DND-41 (cell line): ENCODE results near the gene TSHZ2.

Experiments used
- ATAC-seq: fragments of 200-7000 bp; cut with Tn5 transposase; 3 replicates; pipeline ENCODE4 v1.9.1; 2021; ENCODE audit warnings: low read depth; ENCODE audit not compliant: insufficient read depth
- DNase-seq: peaks from one replicate; pipeline ENCODE4 v3.0.0-alpha.2; 2020
- H2AFZ ChIP-seq: 2 replicates; pipeline ENCODE4 v1.6.0; 2012; ENCODE audit warnings: low read depth, low read length
- H3K27ac ChIP-seq: 2 replicates; pipeline ENCODE4 v1.5.1; 2012; ENCODE audit warnings: low read length, inconsistent platforms
- H3K27me3 ChIP-seq: fragments of 200-600 bp; sonication (generic); 2 replicates; pipeline ENCODE4 v1.6.0; 2012; ENCODE audit warnings: low read length, mild to moderate bottlenecking, inconsistent platforms; ENCODE audit not compliant: insufficient read depth, poor library complexity
- H3K36me3 ChIP-seq: 2 replicates; pipeline ENCODE4 v1.5.1; 2012; ENCODE audit warnings: low read length, inconsistent platforms; ENCODE audit not compliant: insufficient read depth
- H3K4me1 ChIP-seq: 2 replicates; pipeline ENCODE4 v1.5.1; 2012; ENCODE audit warnings: mild to moderate bottlenecking, low read length; ENCODE audit not compliant: insufficient read depth
- H3K4me2 ChIP-seq: 2 replicates; pipeline ENCODE4 v1.6.0; 2012; ENCODE audit warnings: mild to moderate bottlenecking, moderate library complexity, low read length, inconsistent platforms; ENCODE audit not compliant: insufficient read depth
- H3K4me3 ChIP-seq, 2 experiments: fragments of 200-600 bp in 1 of 2; shearing (Covaris generic) in 1 of 2; 2 replicates each; pipeline ENCODE4 v1.5.1; 2012 to 2016; ENCODE audit warnings: inconsistent platforms in 2 of 2, low read length in 2 of 2, mild to moderate bottlenecking in 2 of 2, low read depth in 1 of 2, moderate library complexity in 1 of 2
- H3K79me2 ChIP-seq: 2 replicates; pipeline ENCODE4 v1.6.0; 2012; ENCODE audit warnings: low read length, inconsistent platforms; ENCODE audit not compliant: insufficient read depth
- H3K9ac ChIP-seq: 2 replicates; pipeline ENCODE4 v1.6.0; 2012; ENCODE audit warnings: low read depth, mild to moderate bottlenecking, inconsistent platforms, low read length, moderate library complexity
- H3K9me3 ChIP-seq: 2 replicates; pipeline ENCODE4 v1.5.1; 2012; ENCODE audit warnings: low read length, moderate library complexity, mild to moderate bottlenecking, inconsistent platforms; ENCODE audit not compliant: insufficient read depth, severe bottlenecking
- H4K20me1 ChIP-seq: 2 replicates; pipeline ENCODE4 v1.6.0; 2012; ENCODE audit warnings: low read length; ENCODE audit not compliant: insufficient read depth
- CTCF ChIP-seq: IDR thresholded peaks from 2 replicates; pipeline ENCODE4 v1.5.1; 2012; ENCODE audit warnings: borderline replicate concordance, low read length, moderate library complexity, mild to moderate bottlenecking; ENCODE audit not compliant: poor library complexity, severe bottlenecking; ENCODE audit errors: extremely low read depth
- EZH2 ChIP-seq: IDR thresholded peaks from 3 replicates; pipeline ENCODE4 v1.6.1; 2012; ENCODE audit warnings: borderline replicate concordance, low read depth, mild to moderate bottlenecking, moderate library complexity, low read length, inconsistent platforms; ENCODE audit not compliant: severe bottlenecking

TSHZ2 gene

GRCh38 chr20:53126185-53126584, 154.0 kb downstream of the TSHZ2 start:
- ATAC-seq: no peak
- no peak overlapping the region for H2AFZ ChIP-seq
- H4K20me1 ChIP-seq: no peaks in the 10 kb centered on the region
- no peaks in the 10 kb centered on the region for H3K9me3 ChIP-seq
- no peak for DNase-seq
- TF ChIP-seq EZH2 (no peak), CTCF (no peak)
- no peaks in the 10 kb centered on the region for H3K79me2 ChIP-seq
- no peak overlapping the region for H3K4me2 ChIP-seq
- no peaks in the 10 kb centered on the region for H3K4me1 ChIP-seq
- no peak overlapping the region for H3K4me3 ChIP-seq
- no peak overlapping the region for H3K9ac ChIP-seq
- no peak overlapping the region for H3K27ac ChIP-seq
- peaks cover 12% of the 10 kb centered on the region for H3K27me3 ChIP-seq
- H3K36me3 ChIP-seq: no peaks in the 10 kb centered on the region

GRCh38 chr20:53127027-53127426, 154.9 kb downstream of the TSHZ2 start:
- Histone ChIP-seq H3K4me2 (no peak overlapping the region), H3K27me3 (peaks cover 8% of the 10 kb centered on the region), H4K20me1 (no peaks in the 10 kb centered on the region), H3K27ac (no peak overlapping the region), H3K36me3 (no peaks in the 10 kb centered on the region), H3K4me1 (no peaks in the 10 kb centered on the region), H3K9me3 (no peaks in the 10 kb centered on the region), H3K9ac (no peak overlapping the region), H2AFZ (no peak overlapping the region), H3K4me3 (no peak overlapping the region), H3K79me2 (no peaks in the 10 kb centered on the region)
- TF ChIP-seq CTCF: no peak
- TF ChIP-seq EZH2: no peak
- no peak for DNase-seq
- no peak for ATAC-seq

- Histone ChIP-seq H3K4me2 (no peak overlapping the region), H3K9me3 (no peaks in the 10 kb centered on the region), H3K27me3 (peaks cover 4% of the 10 kb centered on the region), H3K36me3 (no peaks in the 10 kb centered on the region), H4K20me1 (no peaks in the 10 kb centered on the region), H3K4me1 (no peaks in the 10 kb centered on the region), H3K9ac (no peak overlapping the region), H3K79me2 (no peaks in the 10 kb centered on the region), H3K27ac (no peak overlapping the region), H2AFZ (no peak overlapping the region), H3K4me3 (no peak overlapping the region)
- TF ChIP-seq EZH2 (no peak), CTCF (no peak)
- no peak for DNase-seq
- no peak for ATAC-seq
Measured at GRCh38 chr20:53128004-53128403, 155.8 kb downstream of the TSHZ2 start.

GRCh38 chr20:53129563-53129962, 157.4 kb downstream of the TSHZ2 start:
- peaks cover 4% of the 10 kb centered on the region for H3K27me3 ChIP-seq

More at GRCh38 chr20:53129563-53129962, 157.4 kb downstream of the TSHZ2 start:
- Histone ChIP-seq H3K79me2 (no peaks in the 10 kb centered on the region), H3K9ac (no peak overlapping the region), H2AFZ (no peak overlapping the region), H3K4me3 (no peak overlapping the region), H3K4me1 (no peaks in the 10 kb centered on the region), H4K20me1 (no peaks in the 10 kb centered on the region), H3K27ac (no peak overlapping the region), H3K9me3 (no peaks in the 10 kb centered on the region), H3K4me2 (no peak overlapping the region), H3K36me3 (no peaks in the 10 kb centered on the region)
- no peak for DNase-seq
- TF ChIP-seq CTCF: no peak
- TF ChIP-seq EZH2: no peak
- ATAC-seq: no peak
